Uterus (tissue), 2 donors: ENCODE results near the gene UBA5.

Experiments
- POLR2A ChIP-seq, 2 donors: fragments of 450-650 bp; IDR thresholded peaks; one replicate each; pipeline ENCODE4 v1.6.1; 2016; ENCODE audit warnings: antibody characterized with exemption in 2 of 2, mild to moderate bottlenecking in 1 of 2, moderate library complexity in 1 of 2
- TF ChIP-seq, protein P1 (sequence below), 4 experiments: fragments of 200-600 bp in 2 of 4; fragments of 450-650 bp in 2 of 4; sonication (generic) in 2 of 4; IDR thresholded peaks; one replicate each; pipeline ENCODE4 v1.5.1; 2016 to 2019; ENCODE audit warnings: antibody characterized with exemption in 4 of 4, mild to moderate bottlenecking in 2 of 4, moderate library complexity in 1 of 4

DNA sequence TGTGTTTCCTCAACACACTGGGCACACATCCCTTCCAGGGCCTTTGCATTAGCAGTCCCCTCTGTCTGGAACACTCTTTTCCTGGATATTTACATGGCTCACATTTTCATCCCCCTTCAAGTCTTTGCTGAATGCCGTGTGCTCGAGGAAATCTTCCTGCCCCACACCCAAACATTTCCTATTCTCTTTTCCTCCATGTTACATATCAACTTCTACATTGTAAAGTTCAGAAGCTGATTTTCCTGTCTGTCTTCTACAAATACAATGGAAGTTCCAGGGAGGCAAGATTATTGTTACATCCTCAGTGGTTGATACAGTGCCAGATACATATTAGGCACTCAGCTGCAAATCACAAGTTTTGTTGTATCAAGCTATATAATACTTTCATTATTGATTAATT, 4.7 kb upstream of the UBA5 start:
- TF ChIP-seq, protein P1, sequence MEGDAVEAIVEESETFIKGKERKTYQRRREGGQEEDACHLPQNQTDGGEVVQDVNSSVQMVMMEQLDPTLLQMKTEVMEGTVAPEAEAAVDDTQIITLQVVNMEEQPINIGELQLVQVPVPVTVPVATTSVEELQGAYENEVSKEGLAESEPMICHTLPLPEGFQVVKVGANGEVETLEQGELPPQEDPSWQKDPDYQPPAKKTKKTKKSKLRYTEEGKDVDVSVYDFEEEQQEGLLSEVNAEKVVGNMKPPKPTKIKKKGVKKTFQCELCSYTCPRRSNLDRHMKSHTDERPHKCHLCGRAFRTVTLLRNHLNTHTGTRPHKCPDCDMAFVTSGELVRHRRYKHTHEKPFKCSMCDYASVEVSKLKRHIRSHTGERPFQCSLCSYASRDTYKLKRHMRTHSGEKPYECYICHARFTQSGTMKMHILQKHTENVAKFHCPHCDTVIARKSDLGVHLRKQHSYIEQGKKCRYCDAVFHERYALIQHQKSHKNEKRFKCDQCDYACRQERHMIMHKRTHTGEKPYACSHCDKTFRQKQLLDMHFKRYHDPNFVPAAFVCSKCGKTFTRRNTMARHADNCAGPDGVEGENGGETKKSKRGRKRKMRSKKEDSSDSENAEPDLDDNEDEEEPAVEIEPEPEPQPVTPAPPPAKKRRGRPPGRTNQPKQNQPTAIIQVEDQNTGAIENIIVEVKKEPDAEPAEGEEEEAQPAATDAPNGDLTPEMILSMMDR (IDR thresholded peaks at IDR 0.05): no peak
- TF ChIP-seq POLR2A (IDR thresholded peaks at IDR 0.05): no peak
